Endodermal cell (in vitro differentiated cells): ENCODE measurements around the gene CCDC73. TPM values are rescaled to one million over a fixed set of nuclear protein-coding genes. Genes with fewer than 3 reads are reported as not detected.

Source experiments
- DNase-seq: peaks from one replicate; pipeline ENCODE4 v3.0.0-alpha.2; 2017
- H3K27ac ChIP-seq: 2 replicates; pipeline ENCODE4 v1.5.1; 2013; ENCODE audit warnings: mild to moderate bottlenecking, low read depth, low read length, moderate library complexity
- H3K27me3 ChIP-seq: 2 replicates; pipeline ENCODE4 v1.6.1; 2013; ENCODE audit warnings: mild to moderate bottlenecking, low read length, moderate library complexity; ENCODE audit not compliant: insufficient read depth, control insufficient read depth, poor library complexity, severe bottlenecking
- H3K36me3 ChIP-seq: 2 replicates; pipeline ENCODE4 v1.7.0; 2013; ENCODE audit warnings: mild to moderate bottlenecking, low read length, moderate library complexity; ENCODE audit not compliant: control insufficient read depth, insufficient read depth
- H3K4me1 ChIP-seq: one replicate; pipeline ENCODE4 v1.7.0; 2013; ENCODE audit warnings: low read length; ENCODE audit not compliant: control insufficient read depth, insufficient read depth
- H3K4me3 ChIP-seq: 2 replicates; pipeline ENCODE4 v1.5.1; 2013; ENCODE audit warnings: mild to moderate bottlenecking, low read length, moderate library complexity
- H3K9ac ChIP-seq: 2 replicates; pipeline ENCODE4 v1.6.1; 2013; ENCODE audit warnings: mild to moderate bottlenecking, low read length, moderate library complexity; ENCODE audit not compliant: poor library complexity, severe bottlenecking; ENCODE audit errors: extremely low read depth
- H3K9me3 ChIP-seq: 2 replicates; pipeline ENCODE4 v1.6.1; 2013; ENCODE audit warnings: mild to moderate bottlenecking, low read length, moderate library complexity; ENCODE audit not compliant: control insufficient read depth
- H3K27ac Mint-ChIP-seq: 2 replicates; pipeline ENCODE4 v1.8.0; 2020; ENCODE audit warnings: mixed read lengths
- H3K27me3 Mint-ChIP-seq: 2 replicates; pipeline ENCODE4 v1.8.0; 2021; ENCODE audit warnings: mild to moderate bottlenecking, mixed read lengths; ENCODE audit not compliant: insufficient read depth
- H3K36me3 Mint-ChIP-seq: 2 replicates; pipeline ENCODE4 v1.8.0; 2020; ENCODE audit warnings: low read depth, mixed read lengths
- H3K4me1 Mint-ChIP-seq: 2 replicates; pipeline ENCODE4 v1.8.0; 2020; ENCODE audit warnings: mixed read lengths
- H3K4me3 Mint-ChIP-seq: 2 replicates; pipeline ENCODE4 v1.8.0; 2020; ENCODE audit warnings: mild to moderate bottlenecking, moderate library complexity, mixed read lengths
- H3K9me3 Mint-ChIP-seq: 2 replicates; pipeline ENCODE4 v1.8.0; 2020; ENCODE audit warnings: mild to moderate bottlenecking, mixed read lengths
- CTCF ChIP-seq: fragments of 200-600 bp; sonication (generic); conservative IDR thresholded peaks from 2 replicates; pipeline ENCODE4 v1.5.0; 2021; ENCODE audit warnings: antibody characterized with exemption, mild to moderate bottlenecking
- WGBS, 2 experiments: methylation state at CpG; one replicate each; pipeline versions ENCODE4 v1.1.5 to v1.1.7; 2013; ENCODE audit warnings: missing lambda C conversion rate in 2 of 2, mixed read lengths in 1 of 2; ENCODE audit not compliant: insufficient coverage in 1 of 2, insufficient read length in 1 of 2; 5-methylcytosine and 5-hydroxymethylcytosine counted together
- total RNA-seq, 2 donors: library from RNA; stranded (reverse); fragmentation: NEBNext Ultra II Directional in 1 of 2; extraction: Animal tissue kit (Norgen Biotek cat#: 25700) in 1 of 2; gene quantifications; 2 replicates in 1 of 2; 3 replicates in 1 of 2; pipeline ENCODE4 v1.2.1, GENCODE V29; 2021

Gene CCDC73
- total RNA-seq, 2 donors from 2014 or later: not detected

- no peak overlapping the region for H3K4me3 Mint-ChIP-seq
- no peak for DNase-seq
- no peaks in the 10 kb centered on the region for H3K27me3 Mint-ChIP-seq
- H3K27ac Mint-ChIP-seq: no peak overlapping the region
- Histone ChIP-seq H3K4me1 (no peaks in the 10 kb centered on the region), H3K27ac (no peak overlapping the region), H3K4me3 (no peak overlapping the region), H3K9ac (no peak overlapping the region), H3K36me3 (no peaks in the 10 kb centered on the region), H3K27me3 (no peaks in the 10 kb centered on the region), H3K9me3 (no peaks in the 10 kb centered on the region)
- no peaks in the 10 kb centered on the region for H3K36me3 Mint-ChIP-seq
- H3K4me1 Mint-ChIP-seq: peaks cover 4% of the 10 kb centered on the region
- H3K9me3 Mint-ChIP-seq: no peaks in the 10 kb centered on the region
- 95% methylated on average over 2 of the region's 2 CpGs; no CpG with 5 or more reads in 1 of the 2 experiments for WGBS, 2 experiments
- no peak for TF ChIP-seq CTCF
Measured at GRCh38 chr11:32839308-32839707, 44.8 kb upstream of the CCDC73 start.

- TF ChIP-seq CTCF: no peak
- Histone ChIP-seq H3K9ac (no peak overlapping the region), H3K36me3 (no peaks in the 10 kb centered on the region), H3K9me3 (no peaks in the 10 kb centered on the region), H3K4me3 (no peak overlapping the region), H3K27ac (no peak overlapping the region), H3K27me3 (no peaks in the 10 kb centered on the region), H3K4me1 (no peaks in the 10 kb centered on the region)
- Mint-ChIP-seq H3K4me1 (peaks cover 9% of the 10 kb centered on the region), H3K27me3 (no peaks in the 10 kb centered on the region), H3K27ac (no peak overlapping the region), H3K4me3 (no peak overlapping the region), H3K36me3 (no peaks in the 10 kb centered on the region), H3K9me3 (no peaks in the 10 kb centered on the region)
- DNase-seq: no peak
- WGBS, 2 experiments: 100% methylated on average over 2 of the region's 2 CpGs; no CpG with 5 or more reads in 1 of the 2 experiments
Measured at GRCh38 chr11:32838505-32839274, 44.2 kb upstream of the CCDC73 start.

GRCh38 chr11:32836946-32837345 is 42.5 kb upstream of the CCDC73 start:
- peaks cover 2% of the 10 kb centered on the region for H3K27me3 Mint-ChIP-seq
- no peak overlapping the region for H3K4me3 ChIP-seq
- no peak overlapping the region for H3K4me3 Mint-ChIP-seq

More at GRCh38 chr11:32836946-32837345, 42.5 kb upstream of the CCDC73 start:
- H3K27me3 ChIP-seq: no peaks in the 10 kb centered on the region
- no peaks in the 10 kb centered on the region for H3K36me3 ChIP-seq
- Mint-ChIP-seq H3K27ac (no peak overlapping the region), H3K9me3 (no peaks in the 10 kb centered on the region), H3K36me3 (no peaks in the 10 kb centered on the region), H3K4me1 (peaks cover 11% of the 10 kb centered on the region)
- TF ChIP-seq CTCF: no peak
- whole genome bisulfite sequencing, 2 experiments: 90 to 100% methylated on average over 2 of the region's 2 CpGs
- no peaks in the 10 kb centered on the region for H3K4me1 ChIP-seq
- no peak overlapping the region for H3K9ac ChIP-seq
- H3K27ac ChIP-seq: no peak overlapping the region
- DNase-seq: no peak
- H3K9me3 ChIP-seq: no peaks in the 10 kb centered on the region
